PC-9 (cell line): ENCODE results near the gene TSHR. TPM values are rescaled to one million over a fixed set of nuclear protein-coding genes. Genes with fewer than 3 reads are reported as not detected.
"Not testable (repeated sequence)": the region's sequence is repeated elsewhere in the genome, so short reads cannot be mapped to it uniquely, and the experiment has no call there.

Source experiments
- BruUV-seq: library from RNA; stranded (reverse); fragments of 400-500 nt; replicated peaks from 2 replicates; lab custom pipeline; 2021; lab: Mats Ljungman, UMichigan
- CTCF ChIA-PET: fragments of 300-600 bp; sonication (Branson Sonifier 250); formaldehyde crosslinking; loops from one replicate; lab custom pipeline; 2022; ENCODE audit warnings: antibody characterized with exemption; lab: Charles Lee
- POLR2A ChIA-PET: fragments of 300-600 bp; sonication (Branson Sonifier 250); formaldehyde crosslinking; loops from one replicate; lab custom pipeline; 2022; ENCODE audit warnings: antibody characterized with exemption; ENCODE audit not compliant: unreplicated experiment; lab: Charles Lee
- DNase-seq, 2 experiments: peaks; one replicate each; pipeline versions ENCODE4 v3.0.0 to v3.0.0-alpha.2; 2015 to 2022; ENCODE audit warnings: mixed read lengths in 1 of 2
- H2AFZ ChIP-seq: fragments of 200-600 bp; sonication (generic); 2 replicates; pipeline ENCODE4 v1.8.1; 2017; ENCODE audit warnings: antibody characterized with exemption
- H3F3A ChIP-seq: fragments of 200-600 bp; sonication (generic); 2 replicates; pipeline ENCODE4 v1.8.1; 2017; ENCODE audit warnings: antibody characterized with exemption, mild to moderate bottlenecking, low read depth; ENCODE audit not compliant: insufficient read depth
- H3K27ac ChIP-seq: fragments of 200-600 bp; sonication (generic); 2 replicates; pipeline ENCODE4 v1.6.1; 2016; ENCODE audit warnings: mixed run types
- H3K27me3 ChIP-seq: fragments of 200-600 bp; sonication (generic); 2 replicates; pipeline ENCODE4 v1.6.1; 2016; ENCODE audit warnings: low read depth, mixed run types; ENCODE audit not compliant: insufficient read depth
- H3K36me3 ChIP-seq: fragments of 200-600 bp; sonication (generic); 2 replicates; pipeline ENCODE4 v1.6.1; 2016; ENCODE audit warnings: low read depth, mixed run types
- H3K4me1 ChIP-seq: fragments of 200-600 bp; sonication (generic); replicated peaks from 2 replicates; pipeline ENCODE4 v1.6.1; 2016; ENCODE audit warnings: mixed run types; ENCODE audit not compliant: insufficient read depth
- H3K4me2 ChIP-seq: fragments of 200-600 bp; sonication (generic); 2 replicates; pipeline ENCODE4 v1.6.1; 2017; ENCODE audit warnings: mixed run types
- H3K4me3 ChIP-seq: fragments of 200-600 bp; sonication (generic); 2 replicates; pipeline ENCODE4 v1.6.1; 2016; ENCODE audit warnings: mixed run types
- H3K79me2 ChIP-seq: fragments of 200-600 bp; sonication (generic); 2 replicates; pipeline ENCODE4 v1.6.1; 2017; ENCODE audit warnings: low read depth, mixed run types
- H3K9me2 ChIP-seq: fragments of 200-600 bp; sonication (generic); 2 replicates; pipeline ENCODE4 v1.8.1; 2017; ENCODE audit warnings: mild to moderate bottlenecking; ENCODE audit not compliant: insufficient read depth
- H3K9me3 ChIP-seq: fragments of 200-600 bp; sonication (generic); 2 replicates; pipeline ENCODE4 v1.8.1; 2016; ENCODE audit warnings: low read depth; ENCODE audit not compliant: insufficient read depth
- H4K20me1 ChIP-seq: fragments of 200-600 bp; sonication (generic); 2 replicates; pipeline ENCODE4 v1.8.1; 2017; ENCODE audit not compliant: insufficient read depth
- EZH2 ChIP-seq: fragments of 200-600 bp; sonication (generic); IDR thresholded peaks from 2 replicates; pipeline ENCODE4 v1.8.0; 2017; ENCODE audit warnings: antibody characterized with exemption, low read depth
- intact Hi-C: fragments of 100-400 bp; cut with micrococcal nuclease; formaldehyde crosslinking; loops from one replicate; pipeline ENCODE4 v1.10.0; 2022; ENCODE audit not compliant: unreplicated experiment
- total RNA-seq: library from RNA; stranded (reverse); gene quantifications from 2 replicates; pipeline ENCODE4 v1.2.3, GENCODE V29; 2021
- TF ChIP-seq, protein P1 (sequence below): fragments of 200-600 bp; sonication (generic); conservative IDR thresholded peaks from 2 replicates; pipeline ENCODE4 v1.6.1; 2017; ENCODE audit warnings: mixed run types, antibody characterized with exemption, mild to moderate bottlenecking, moderate library complexity

Gene TSHR
- total RNA-seq, 1 experiment from 2014 or later, result not detected

GRCh38 chr14:81051547-81051946 lies 96.1 kb downstream of the TSHR start:
- intact Hi-C loops, result no loop called here
- no peaks in the 10 kb centered on the region for H3K4me1 ChIP-seq
- DNase-seq, result no peak

GRCh38 chr14:81054057-81054456 lies 98.6 kb downstream of the TSHR start:
- H3K79me2 ChIP-seq, H3F3A ChIP-seq, CTCF ChIA-PET, H3K36me3 ChIP-seq, H3K27ac ChIP-seq, H3K27me3 ChIP-seq, DNase-seq, POLR2A ChIA-PET, intact Hi-C loops, H4K20me1 ChIP-seq, H2AFZ ChIP-seq, H3K9me3 ChIP-seq, BruUV-seq, H3K4me1 ChIP-seq, H3K9me2 ChIP-seq, H3K4me3 ChIP-seq, H3K4me2 ChIP-seq: not testable (repeated sequence)

More at GRCh38 chr14:81051547-81051946, 96.1 kb downstream of the TSHR start:
- Histone ChIP-seq H3K4me2 (no peak overlapping the region), H3K27me3 (peaks cover 12% of the 10 kb centered on the region; the same call in 1 of the 2 replicates), H3K4me3 (no peak overlapping the region), H3F3A (no peaks in the 10 kb centered on the region), H4K20me1 (no peaks in the 10 kb centered on the region), H3K36me3 (no peaks in the 10 kb centered on the region), H3K27ac (no peak overlapping the region), H3K79me2 (no peaks in the 10 kb centered on the region), H3K9me3 (no peaks in the 10 kb centered on the region), H2AFZ (no peak overlapping the region), H3K9me2 (no peaks in the 10 kb centered on the region)
- CTCF ChIA-PET, result no interaction called here
- POLR2A ChIA-PET, result no interaction called here
- TF ChIP-seq, protein P1, sequence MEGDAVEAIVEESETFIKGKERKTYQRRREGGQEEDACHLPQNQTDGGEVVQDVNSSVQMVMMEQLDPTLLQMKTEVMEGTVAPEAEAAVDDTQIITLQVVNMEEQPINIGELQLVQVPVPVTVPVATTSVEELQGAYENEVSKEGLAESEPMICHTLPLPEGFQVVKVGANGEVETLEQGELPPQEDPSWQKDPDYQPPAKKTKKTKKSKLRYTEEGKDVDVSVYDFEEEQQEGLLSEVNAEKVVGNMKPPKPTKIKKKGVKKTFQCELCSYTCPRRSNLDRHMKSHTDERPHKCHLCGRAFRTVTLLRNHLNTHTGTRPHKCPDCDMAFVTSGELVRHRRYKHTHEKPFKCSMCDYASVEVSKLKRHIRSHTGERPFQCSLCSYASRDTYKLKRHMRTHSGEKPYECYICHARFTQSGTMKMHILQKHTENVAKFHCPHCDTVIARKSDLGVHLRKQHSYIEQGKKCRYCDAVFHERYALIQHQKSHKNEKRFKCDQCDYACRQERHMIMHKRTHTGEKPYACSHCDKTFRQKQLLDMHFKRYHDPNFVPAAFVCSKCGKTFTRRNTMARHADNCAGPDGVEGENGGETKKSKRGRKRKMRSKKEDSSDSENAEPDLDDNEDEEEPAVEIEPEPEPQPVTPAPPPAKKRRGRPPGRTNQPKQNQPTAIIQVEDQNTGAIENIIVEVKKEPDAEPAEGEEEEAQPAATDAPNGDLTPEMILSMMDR, result no peak
- no peak for TF ChIP-seq EZH2
- BruUV-seq, result no TSS peak

GRCh38 chr14:81055971-81056370 lies 100.5 kb downstream of the TSHR start:
- Histone ChIP-seq H3K79me2 (no peaks in the 10 kb centered on the region), H3K4me3 (no peak overlapping the region), H3K9me2 (no peaks in the 10 kb centered on the region), H2AFZ (no peak overlapping the region), H3K36me3 (no peaks in the 10 kb centered on the region), H3K27ac (no peak overlapping the region), H3K9me3 (no peaks in the 10 kb centered on the region), H3K4me2 (no peak overlapping the region), H3K27me3 (no peaks in the 10 kb centered on the region), H3F3A (no peaks in the 10 kb centered on the region), H3K4me1 (no peaks in the 10 kb centered on the region), H4K20me1 (no peaks in the 10 kb centered on the region)
- DNase-seq, result no peak
- CTCF ChIA-PET, result no interaction called here
- no TSS peak for BruUV-seq
- intact Hi-C loops, result no loop called here
- POLR2A ChIA-PET, result no interaction called here
- TF ChIP-seq, protein P1, result no peak
- no peak for TF ChIP-seq EZH2

GRCh38 chr14:81062380-81062779 lies 107.0 kb downstream of the TSHR start:
- Histone ChIP-seq H3K4me2 (no peak overlapping the region), H3K79me2 (no peaks in the 10 kb centered on the region), H2AFZ (no peak overlapping the region), H3K9me2 (no peaks in the 10 kb centered on the region), H3K27ac (no peak overlapping the region), H3K36me3 (no peaks in the 10 kb centered on the region), H3K27me3 (no peaks in the 10 kb centered on the region), H3K9me3 (no peaks in the 10 kb centered on the region), H3F3A (no peaks in the 10 kb centered on the region), H3K4me3 (no peak overlapping the region), H3K4me1 (no peaks in the 10 kb centered on the region), H4K20me1 (no peaks in the 10 kb centered on the region)
- DNase-seq, result no peak
- intact Hi-C loops, result no loop called here
- ChIA-PET CTCF (no interaction called here), POLR2A (no interaction called here)
- TF ChIP-seq, protein P1, result no peak
- no peak for TF ChIP-seq EZH2
- BruUV-seq, result no TSS peak
